ENCODE results near the gene UBE2I. TPM values are rescaled to one million over a fixed set of nuclear protein-coding genes. Genes with fewer than 3 reads are reported as not detected.
"Not testable (repeated sequence)": the region's sequence is repeated elsewhere in the genome, so short reads cannot be mapped to it uniquely, and the experiment has no call there.

UBE2I gene
- polyA plus RNA-seq = 165 TPM

DNA sequence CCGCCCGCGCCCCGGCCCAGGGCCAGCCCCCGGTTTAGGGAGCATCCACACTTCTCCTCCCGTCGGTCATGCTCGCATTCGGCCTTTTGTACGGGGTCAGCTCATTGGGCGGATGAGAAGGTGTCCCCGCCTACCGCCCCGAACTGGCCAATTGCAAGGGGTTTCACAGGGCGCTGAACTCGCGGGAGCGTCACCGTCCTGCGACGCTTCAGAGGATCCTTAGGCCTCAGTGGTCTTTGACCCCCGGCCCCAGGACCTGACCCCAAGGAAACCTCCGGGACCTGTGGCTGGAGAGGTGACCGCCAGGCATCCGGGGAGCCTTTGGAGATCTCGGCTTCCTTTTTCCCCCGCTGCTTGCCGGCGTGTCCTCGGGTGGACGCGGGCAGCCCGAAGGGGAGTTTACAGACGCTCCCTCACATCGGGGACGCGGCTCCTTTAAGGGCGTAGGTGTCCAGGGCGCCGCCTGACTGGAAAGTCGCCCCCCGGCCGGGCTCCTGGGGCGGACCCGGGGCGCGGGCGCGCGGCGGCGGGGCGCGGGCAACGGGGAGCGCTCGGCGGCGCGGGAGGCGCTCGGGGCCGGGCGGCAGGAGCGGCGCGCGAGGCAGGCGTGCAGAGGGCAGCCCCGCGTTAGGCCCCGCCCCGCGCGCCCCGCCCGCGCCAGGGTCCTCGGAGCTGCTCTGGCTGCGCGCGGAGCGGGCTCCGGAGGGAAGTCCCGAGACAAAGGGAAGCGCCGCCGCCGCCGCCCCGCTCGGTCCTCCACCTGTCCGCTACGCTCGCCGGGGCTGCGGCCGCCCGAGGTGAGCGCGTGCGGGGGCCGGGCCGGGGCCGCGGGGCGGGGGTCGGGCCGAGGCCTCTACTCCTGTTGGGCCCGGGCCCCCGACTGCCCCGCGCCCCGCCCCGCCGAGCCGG is at the start of gene UBE2I:
Gene UBE2I (plus strand): TSS at position 660 of the 909 bp plus-strand sequence. CDS start 4,395 bp downstream, outside the sequence.
- Mint-ChIP-seq H3K27me3 (no peaks in the 10 kb centered on the region), H3K36me3 (no peaks in the 10 kb centered on the region), H3K27ac (peak within 1 kb of the TSS; percentile 100), H3K4me3 (peak within 1 kb of the TSS; percentile 93 to 100 (median 96)), H3K4me1 (peaks cover 20 to 27% (median 23%) of the 10 kb centered on the region in 3 donors), H3K9me3 (no peaks in the 10 kb centered on the region)

DNA sequence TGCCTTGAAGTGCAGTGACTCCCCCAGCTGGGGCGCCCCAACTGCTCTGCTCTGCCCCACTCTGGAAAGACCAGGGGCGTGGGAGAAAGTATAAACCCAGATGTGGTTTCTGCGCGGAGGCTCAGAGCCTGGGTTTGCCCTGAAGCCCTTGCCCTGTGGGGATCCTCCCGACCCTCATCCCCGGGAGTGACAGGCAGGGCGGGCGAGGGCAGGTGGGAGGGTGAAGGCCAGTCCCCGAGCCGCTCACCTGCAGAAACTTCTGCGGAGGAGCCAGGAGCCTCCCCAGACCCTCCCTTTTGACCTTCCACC is 49.7 kb upstream of the UBE2I start:
- no peak overlapping the region for H3K4me3 Mint-ChIP-seq

DNA sequence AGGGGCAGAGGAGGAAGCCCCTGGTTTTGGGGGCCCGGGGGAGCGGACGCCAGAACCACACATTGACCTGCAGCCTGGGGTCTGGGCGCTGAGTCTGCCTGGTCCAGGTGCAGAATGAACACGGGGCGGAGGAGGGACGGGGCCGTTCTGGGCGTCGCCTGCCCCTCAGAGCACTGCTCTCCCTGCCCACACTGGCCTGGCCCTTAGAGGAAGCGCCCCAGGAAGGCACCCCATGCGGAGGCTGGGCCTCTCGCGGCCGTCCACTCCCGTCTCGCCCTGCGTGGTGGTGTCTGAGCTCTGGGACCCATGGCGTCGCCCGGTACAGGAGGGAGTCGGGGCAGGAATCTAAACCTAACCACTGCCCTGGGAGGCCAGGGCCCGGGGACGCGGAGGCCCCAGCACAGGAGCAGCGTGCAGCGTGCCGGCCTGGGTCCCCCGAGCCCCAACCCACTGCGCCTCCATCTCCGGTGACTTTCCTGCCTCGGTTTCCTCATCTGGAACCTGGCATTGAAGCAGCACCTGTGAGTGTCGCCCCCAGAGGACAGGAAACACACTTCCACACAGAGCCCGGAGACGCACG is 49.2 kb upstream of the UBE2I start:
- H3K27me3 Mint-ChIP-seq = peaks cover 26% of the 10 kb centered on the region
- H3K36me3 Mint-ChIP-seq = no peaks in the 10 kb centered on the region
- H3K4me1 Mint-ChIP-seq = peaks cover 0 to 4% (median 0%) of the 10 kb centered on the region in 3 donors
- no peak overlapping the region for H3K27ac Mint-ChIP-seq
- no peak overlapping the region for H3K4me3 Mint-ChIP-seq
- H3K9me3 Mint-ChIP-seq = no peaks in the 10 kb centered on the region

More for the DNA sequence above, 49.7 kb upstream of the UBE2I start:
- Mint-ChIP-seq H3K4me1 (peaks cover 0 to 4% (median 0%) of the 10 kb centered on the region in 3 donors), H3K36me3 (no peaks in the 10 kb centered on the region), H3K27ac (no peak overlapping the region), H3K27me3 (peaks cover 26% of the 10 kb centered on the region), H3K9me3 (no peaks in the 10 kb centered on the region)

DNA sequence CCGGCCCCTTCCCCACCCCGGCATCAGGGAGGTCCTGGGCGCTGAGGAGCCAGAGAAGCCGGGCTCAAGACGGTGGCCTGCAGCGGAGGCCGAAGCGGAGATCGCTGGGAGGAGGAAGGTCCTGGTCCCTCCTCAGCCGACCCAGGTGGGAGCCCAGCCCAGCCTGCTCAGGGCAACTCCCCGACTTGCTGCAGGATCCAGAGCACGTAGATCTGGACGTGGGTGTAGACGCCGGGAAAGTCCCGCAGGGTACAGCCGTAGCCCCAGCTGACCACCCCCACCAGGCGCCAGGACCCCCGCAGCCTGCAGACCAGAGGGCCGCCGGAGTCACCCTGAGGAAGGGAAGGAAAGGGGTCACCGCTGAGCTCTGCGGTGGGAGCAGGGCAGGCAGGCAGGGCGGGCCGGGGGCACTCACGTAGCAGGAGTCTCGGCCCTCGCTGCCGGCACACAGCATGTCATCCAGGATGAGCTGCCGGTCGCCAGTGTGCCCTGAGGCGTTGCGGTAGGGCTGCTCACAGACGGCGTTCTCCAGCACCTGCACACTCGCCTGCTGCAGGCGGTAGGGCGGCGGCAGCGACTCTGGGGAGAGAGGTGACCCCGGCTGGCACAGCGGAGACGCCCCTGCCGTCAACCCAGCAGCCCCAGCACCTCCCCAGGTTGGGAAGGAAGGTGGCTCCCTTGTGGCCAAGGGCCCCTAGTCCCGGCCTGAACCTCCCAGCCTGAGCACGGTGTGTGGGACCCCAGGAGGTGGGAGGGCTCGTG is 48.1 kb upstream of the UBE2I start:
- H3K27me3 Mint-ChIP-seq = peaks cover 26% of the 10 kb centered on the region
- H3K27ac Mint-ChIP-seq = no peak overlapping the region
- no peak overlapping the region for H3K4me3 Mint-ChIP-seq
- H3K9me3 Mint-ChIP-seq = no peaks in the 10 kb centered on the region
- no peaks in the 10 kb centered on the region for H3K36me3 Mint-ChIP-seq
- H3K4me1 Mint-ChIP-seq = peaks cover 0 to 4% (median 0%) of the 10 kb centered on the region in 3 donors

DNA sequence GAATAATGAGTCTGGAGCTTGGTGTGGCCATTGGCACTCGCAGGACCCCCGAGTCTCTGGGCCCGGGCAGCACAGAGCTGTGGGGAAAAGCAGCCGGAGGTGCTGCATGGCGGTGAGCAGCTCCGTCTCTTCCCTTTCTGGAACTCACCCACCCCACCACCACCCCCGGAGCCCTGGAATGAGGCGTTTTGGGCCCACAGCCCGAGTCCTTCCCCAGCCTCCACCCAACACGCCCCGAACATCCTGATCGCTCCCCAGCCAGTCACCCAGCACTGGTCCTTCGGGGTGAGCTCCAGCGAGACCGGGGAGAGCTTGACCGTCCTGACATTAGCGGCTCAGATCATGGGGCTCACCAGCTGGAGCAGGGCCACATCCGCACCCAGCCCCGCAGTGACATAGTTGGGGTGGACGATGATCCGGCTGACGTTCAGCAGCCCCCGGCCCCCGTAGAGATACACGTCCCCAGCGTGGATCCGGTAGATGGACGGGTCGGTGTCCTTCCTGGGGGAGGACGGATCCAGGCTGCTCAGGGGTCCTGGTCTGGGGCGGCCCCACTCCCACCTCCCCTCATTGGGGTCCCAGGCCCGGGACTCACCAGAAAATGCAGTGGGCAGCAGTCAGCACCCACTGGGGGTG is 47.1 kb upstream of the UBE2I start:
- peak overlapping the region in 2 of 4 donors; percentile 5 to 56 for H3K4me3 Mint-ChIP-seq
- H3K27ac Mint-ChIP-seq = no peak overlapping the region
- no peaks in the 10 kb centered on the region for H3K9me3 Mint-ChIP-seq
- peaks cover 22% of the 10 kb centered on the region for H3K27me3 Mint-ChIP-seq
- no peaks in the 10 kb centered on the region for H3K36me3 Mint-ChIP-seq
- peaks cover 0 to 4% (median 0%) of the 10 kb centered on the region in 3 donors for H3K4me1 Mint-ChIP-seq

DNA sequence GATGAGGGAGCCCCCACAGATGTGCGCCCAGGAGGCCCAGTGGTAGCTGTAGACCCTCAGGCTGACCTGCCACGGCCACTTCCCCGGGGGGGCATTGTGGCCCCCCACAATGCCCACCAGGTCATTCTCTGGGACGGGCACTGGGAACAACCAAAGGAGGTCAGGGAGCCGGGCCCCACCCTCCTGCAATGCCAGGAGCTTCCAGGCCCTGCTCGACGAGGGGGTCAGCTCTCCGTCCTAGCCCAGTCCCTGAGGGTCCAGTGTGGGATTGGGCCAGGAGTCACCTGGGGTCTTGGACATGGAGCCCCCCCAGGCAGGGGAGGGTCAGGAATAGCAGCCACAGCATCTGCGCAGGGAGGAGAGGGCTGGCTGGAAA is 46.6 kb upstream of the UBE2I start:
- Mint-ChIP-seq H3K9me3 (no peaks in the 10 kb centered on the region), H3K4me1 (peaks cover 0 to 4% (median 0%) of the 10 kb centered on the region in 3 donors), H3K27me3 (peaks cover 22% of the 10 kb centered on the region), H3K27ac (no peak overlapping the region), H3K36me3 (no peaks in the 10 kb centered on the region), H3K4me3 (no peak overlapping the region)

DNA sequence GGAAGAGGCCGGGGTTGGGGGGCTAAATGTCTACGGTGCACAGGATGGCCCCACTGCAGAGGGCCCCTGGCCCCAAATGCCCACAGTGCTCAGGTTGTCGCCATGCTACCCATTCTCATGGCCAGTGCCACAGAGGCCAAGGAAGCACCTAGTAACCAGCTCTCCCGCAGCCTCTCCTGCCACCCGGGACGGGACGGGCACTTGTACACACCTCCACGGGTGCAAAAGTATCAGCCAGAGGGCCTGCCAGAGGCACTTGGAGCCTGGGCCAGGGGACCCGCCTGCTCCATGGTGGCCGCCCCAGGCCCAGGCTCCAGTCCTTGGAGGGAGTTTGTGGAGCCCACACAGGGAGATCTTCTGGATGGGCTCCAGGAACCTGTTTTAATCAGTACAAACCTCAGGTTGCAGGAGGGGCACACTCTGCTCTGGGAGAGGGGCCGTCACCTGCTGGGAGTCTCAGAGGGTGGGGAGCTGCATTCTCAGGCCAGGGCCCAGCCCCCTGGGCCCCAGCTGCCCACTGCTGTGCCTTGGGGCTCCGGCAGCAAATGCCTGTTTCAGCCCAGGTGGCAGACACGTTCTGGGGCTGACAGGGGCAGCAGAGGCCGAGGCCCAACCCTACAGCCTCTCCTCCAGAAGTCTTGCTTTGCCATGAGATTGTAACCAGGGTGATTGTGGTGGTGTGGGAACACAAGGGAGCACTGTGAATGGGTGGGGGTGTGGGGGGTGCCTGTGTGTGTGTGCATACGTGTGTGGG is 45.7 kb upstream of the UBE2I start:
- Mint-ChIP-seq H3K4me1 (peaks cover 0 to 4% (median 0%) of the 10 kb centered on the region in 3 donors), H3K27ac (no peak overlapping the region), H3K36me3 (no peaks in the 10 kb centered on the region), H3K4me3 (no peak overlapping the region), H3K27me3 (peaks cover 22% of the 10 kb centered on the region), H3K9me3 (no peaks in the 10 kb centered on the region)

DNA sequence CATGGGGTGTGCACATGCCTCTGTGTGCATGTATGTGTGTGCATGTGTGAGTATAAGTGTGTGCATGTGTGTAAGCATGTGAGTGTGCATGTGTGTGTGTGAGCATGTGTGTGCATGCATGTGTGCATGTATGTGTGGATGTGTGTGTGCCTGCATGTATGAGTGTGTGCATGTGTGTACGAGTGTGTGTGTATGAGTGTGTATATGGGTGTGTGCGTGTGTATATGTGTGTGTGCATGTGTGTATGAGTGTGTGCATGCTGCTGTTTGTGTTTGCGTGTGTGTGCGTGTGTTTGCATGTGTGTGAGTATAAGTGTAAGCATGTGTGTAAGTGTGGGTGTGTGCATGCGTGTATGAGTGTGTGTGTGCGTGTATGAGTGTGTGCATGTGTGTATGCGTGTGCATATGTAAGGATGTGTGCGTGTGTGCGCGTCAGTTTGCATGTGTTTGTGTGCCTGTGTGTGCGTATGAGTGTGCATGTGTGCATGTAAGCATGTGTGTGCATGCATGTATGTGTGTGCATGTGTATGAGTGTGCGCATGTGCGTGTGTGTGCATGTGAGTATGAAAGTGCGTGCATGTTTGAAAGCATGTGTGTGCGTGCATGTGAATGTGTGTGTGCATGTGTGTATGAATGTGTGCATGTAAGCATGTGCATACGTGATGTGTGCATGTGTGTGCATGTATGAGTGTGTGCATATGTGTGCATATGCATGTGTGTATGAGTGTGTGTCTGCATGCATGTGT is 44.9 kb upstream of the UBE2I start:
- peaks cover 17% of the 10 kb centered on the region for H3K27me3 Mint-ChIP-seq
- no peak overlapping the region for H3K27ac Mint-ChIP-seq
- no peaks in the 10 kb centered on the region for H3K9me3 Mint-ChIP-seq
- no peaks in the 10 kb centered on the region for H3K4me1 Mint-ChIP-seq
- H3K36me3 Mint-ChIP-seq = no peaks in the 10 kb centered on the region
- H3K4me3 Mint-ChIP-seq = no peak overlapping the region

DNA sequence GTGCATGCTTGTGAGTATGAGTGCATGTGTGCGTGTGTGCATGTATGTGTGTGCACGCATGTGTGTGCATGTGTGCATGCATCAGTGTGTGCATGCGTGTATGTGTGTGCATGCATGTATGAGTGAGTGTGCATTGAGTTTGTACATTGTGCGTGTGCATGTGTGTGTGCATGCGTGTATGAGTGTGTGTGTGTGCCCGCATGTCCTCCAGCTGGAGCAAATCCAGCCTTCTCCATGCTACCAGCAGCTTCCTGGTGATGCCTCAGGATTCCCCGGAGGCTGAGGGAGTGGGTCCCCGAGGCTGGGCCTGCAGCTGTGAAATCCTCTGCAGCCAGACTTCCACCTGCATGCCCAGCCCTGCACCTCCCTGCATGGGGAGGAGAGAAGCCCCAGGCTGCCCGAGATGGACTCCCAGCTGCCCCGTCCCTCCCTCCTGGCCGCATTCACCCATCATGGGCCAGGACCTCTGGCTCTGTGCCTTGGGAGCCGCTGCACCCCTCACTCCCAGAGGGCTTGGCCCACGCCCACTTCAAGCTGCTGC is 44.3 kb upstream of the UBE2I start:
- Mint-ChIP-seq H3K9me3 (no peaks in the 10 kb centered on the region), H3K27ac (no peak overlapping the region), H3K36me3 (no peaks in the 10 kb centered on the region), H3K4me3 (no peak overlapping the region), H3K4me1 (no peaks in the 10 kb centered on the region), H3K27me3 (peaks cover 15% of the 10 kb centered on the region)

DNA sequence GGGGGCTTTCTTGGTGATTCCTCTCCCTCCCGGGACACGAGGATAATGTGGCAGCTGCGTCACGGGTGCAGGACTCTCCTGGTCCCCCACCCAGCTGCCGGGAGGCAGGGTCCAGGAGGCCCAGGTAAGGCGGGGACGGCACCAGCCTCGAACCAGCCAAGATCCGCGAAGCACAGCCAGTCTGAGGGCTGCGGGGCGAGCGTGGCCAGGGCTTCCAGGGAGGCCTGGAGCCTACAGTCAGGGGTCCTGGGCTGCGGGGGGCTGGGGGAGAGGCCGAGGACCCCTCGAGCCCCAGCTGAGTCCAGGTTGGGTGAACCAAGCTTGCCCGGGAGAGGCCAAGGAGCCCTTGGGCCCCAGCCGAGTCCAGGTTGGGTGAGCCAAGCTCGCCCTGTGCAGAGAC is 43.6 kb upstream of the UBE2I start:
- no peak overlapping the region for H3K4me3 Mint-ChIP-seq
- H3K27ac Mint-ChIP-seq = no peak overlapping the region

DNA sequence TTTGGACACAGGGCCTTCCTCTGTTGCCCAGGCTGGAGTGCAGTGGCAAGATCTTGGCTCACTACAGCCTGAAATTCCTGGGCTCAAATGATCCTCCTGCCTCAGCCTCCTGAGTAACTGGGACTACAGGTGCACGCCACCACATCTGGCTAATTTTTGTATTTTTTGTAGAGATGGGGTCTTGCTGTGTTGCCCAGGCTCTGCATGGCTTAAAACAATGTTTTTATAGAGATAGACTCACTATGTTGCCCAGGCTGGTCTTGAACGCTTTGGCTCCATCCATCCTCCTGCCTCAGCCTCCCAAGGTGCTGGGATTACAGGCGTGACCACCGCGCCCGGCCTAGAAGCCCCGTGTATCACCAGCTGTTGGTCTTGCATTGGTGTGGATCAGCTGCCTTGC is 40.0 kb upstream of the UBE2I start:
- H3K9me3 Mint-ChIP-seq, H3K27me3 Mint-ChIP-seq, H3K27ac Mint-ChIP-seq, H3K4me1 Mint-ChIP-seq, H3K36me3 Mint-ChIP-seq, H3K4me3 Mint-ChIP-seq: not testable (repeated sequence)

More for the DNA sequence above, 43.6 kb upstream of the UBE2I start:
- H3K4me1 Mint-ChIP-seq = no peaks in the 10 kb centered on the region
- H3K9me3 Mint-ChIP-seq = no peaks in the 10 kb centered on the region
- H3K36me3 Mint-ChIP-seq = no peaks in the 10 kb centered on the region
- peaks cover 10% of the 10 kb centered on the region for H3K27me3 Mint-ChIP-seq

DNA sequence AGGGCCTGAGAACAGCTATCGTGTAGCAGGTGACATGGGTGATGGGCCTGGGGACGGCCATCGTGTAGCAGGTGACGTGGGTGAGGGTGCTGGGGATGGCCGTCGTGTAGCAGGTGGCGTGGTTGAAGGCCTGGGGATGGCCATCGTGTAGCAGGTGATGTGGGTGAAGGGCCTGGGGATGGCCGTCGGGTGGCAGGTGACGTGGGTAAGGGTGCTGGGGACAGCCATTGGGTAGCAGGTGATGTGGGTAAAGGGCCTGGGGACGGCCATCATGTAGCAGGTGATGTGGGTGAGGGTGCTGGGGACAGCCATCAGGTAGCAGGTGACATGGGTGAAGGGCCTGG is 38.1 kb upstream of the UBE2I start:
- H3K27me3 Mint-ChIP-seq = peaks cover 8% of the 10 kb centered on the region
- no peaks in the 10 kb centered on the region for H3K9me3 Mint-ChIP-seq
- H3K4me3 Mint-ChIP-seq = peak overlapping the region in 1 of 4 donors; percentile 43
- H3K4me1 Mint-ChIP-seq = peaks cover 0 to 2% (median 0%) of the 10 kb centered on the region in 3 donors
- H3K36me3 Mint-ChIP-seq = no peaks in the 10 kb centered on the region
- no peak overlapping the region for H3K27ac Mint-ChIP-seq

DNA sequence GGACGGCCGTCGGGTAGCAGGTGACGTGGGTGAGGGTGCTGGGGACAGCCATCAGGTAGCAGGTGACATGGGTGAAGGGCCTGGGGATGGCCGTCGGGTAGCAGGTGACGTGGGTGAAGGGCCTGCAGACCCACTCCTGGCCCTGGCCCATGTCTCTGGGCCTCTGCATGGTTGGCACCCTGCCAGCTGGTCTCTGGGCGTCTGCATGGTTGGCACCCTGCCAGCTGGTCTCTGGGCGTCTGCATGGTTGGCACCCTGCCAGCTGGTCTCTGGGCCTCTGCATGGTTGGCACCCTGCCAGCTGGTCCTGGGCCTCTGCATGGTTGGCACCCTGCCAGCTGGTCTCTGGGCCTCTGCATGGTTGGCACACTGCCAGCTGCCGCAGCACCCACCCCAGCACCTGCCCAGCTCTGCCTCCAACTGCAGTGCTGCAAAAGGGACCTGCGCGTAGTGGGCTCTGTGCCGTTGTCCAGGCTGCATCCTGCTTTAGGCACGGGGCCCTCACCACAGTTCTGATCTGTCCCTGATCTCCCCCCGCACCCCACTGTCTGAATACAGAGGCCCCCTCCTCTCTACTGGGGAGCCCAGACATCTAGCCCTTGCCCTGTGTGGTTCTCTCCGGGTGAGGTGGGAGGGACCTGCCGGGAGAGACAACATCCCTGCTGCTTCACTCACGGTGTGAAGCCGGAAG is 37.6 kb upstream of the UBE2I start:
- not testable (repeated sequence) for H3K27me3 Mint-ChIP-seq, H3K36me3 Mint-ChIP-seq, H3K9me3 Mint-ChIP-seq, H3K4me1 Mint-ChIP-seq, H3K27ac Mint-ChIP-seq, H3K4me3 Mint-ChIP-seq

All from IgD-negative memory B cell (primary cell).